Psoas muscle (tissue), 8 donors: ENCODE results near the gene PHKA2. TPM values are rescaled to one million over a fixed set of nuclear protein-coding genes. Genes with fewer than 3 reads are reported as not detected.
"Not testable (repeated sequence)": the region's sequence is repeated elsewhere in the genome, so short reads cannot be mapped to it uniquely, and the experiment has no call there.

Experiments
- ATAC-seq, 4 donors: fragments of 200-7000 bp; cut with Tn5 transposase; one replicate each; pipeline ENCODE4 v1.9.1; 2020; ENCODE audit warnings: moderate library complexity in 3 of 4, mild to moderate bottlenecking in 2 of 4
- DNase-seq, 2 donors: peaks; one replicate each; pipeline ENCODE4 v3.0.0-alpha.2; 2020
- H3K27ac ChIP-seq: fragments of 200-600 bp; one replicate; pipeline ENCODE4 v1.8.0; 2022
- H3K27me3 ChIP-seq, 3 donors: fragments of 200-600 bp in 1 of 3; one replicate each; pipeline versions ENCODE4 v1.6.1 to v1.8.0; 2013 to 2022; ENCODE audit warnings: low read length in 2 of 3, mild to moderate bottlenecking in 2 of 3, moderate library complexity in 1 of 3; ENCODE audit not compliant: insufficient read depth in 3 of 3
- H3K36me3 ChIP-seq, 2 donors: fragments of 200-600 bp in 1 of 2; one replicate each; pipeline versions ENCODE4 v1.6.1 to v1.8.0; 2013 to 2022; ENCODE audit warnings: low read depth in 1 of 2, mild to moderate bottlenecking in 1 of 2, moderate library complexity in 1 of 2; ENCODE audit not compliant: insufficient read depth in 1 of 2
- H3K4me1 ChIP-seq: fragments of 200-600 bp; one replicate; pipeline ENCODE4 v1.8.0; 2022
- H3K4me3 ChIP-seq: fragments of 200-600 bp; one replicate; pipeline ENCODE4 v1.8.0; 2022; ENCODE audit warnings: mild to moderate bottlenecking
- H3K9me3 ChIP-seq: fragments of 200-600 bp; one replicate; pipeline ENCODE4 v1.8.0; 2022
- WGBS, 3 donors: extraction: QIAGEN DNeasy Blood & Tissue Kit; methylation state at CpG; one replicate each; pipeline versions ENCODE4 v1.1.6 to v1.1.7; 2013; 5-methylcytosine and 5-hydroxymethylcytosine counted together
- intact Hi-C, 2 donors: fragments of 100-400 bp; cut with DNase I; formaldehyde crosslinking; loops; one replicate each; pipeline versions ENCODE4 v1.11.0 to v1.14.2; 2022
- polyA plus RNA-seq, 3 donors: library from polyadenylated mRNA; stranded (reverse); fragments of 200-250 nt; gene quantifications; one replicate each; pipeline ENCODE4 v1.2.3, GENCODE V29; 2013
- total RNA-seq, 4 donors: library from RNA; stranded (reverse); fragmentation: NEBNext Ultra II Directional in 2 of 4; extraction: Animal tissue kit (Norgen Biotek cat#: 25700) in 2 of 4; gene quantifications; one replicate each; pipeline versions ENCODE4 v1.2.1 to v1.2.4, GENCODE V29; 2021 to 2023
- TF ChIP-seq, protein P1 (sequence below): fragments of 200-600 bp; IDR thresholded peaks from one replicate; pipeline ENCODE4 v1.8.0; 2022; ENCODE audit warnings: antibody characterized with exemption
- donor health status: healthy with polysubstance abuse.
- donor health status: DM: no; HTN: no; CAD: no; lungs with moderate emphysema.
- donor health status: Bipolar disorder and iron deficiency.
- donor health status: healthy.
- donor health status: DM: yes; HTN: yes; CAD: no.
- donor health status: DM: no; HTN: no; CAD: no.
- donor health status: DM: no; HTN: no; CAD: no.
- donor health status: DM: yes; HTN: yes; CAD: no.

The PHKA2 gene
- total and polyA plus RNA-seq, 7 donors = 3.7 to 24.8 (median 8.9) TPM

DNA sequence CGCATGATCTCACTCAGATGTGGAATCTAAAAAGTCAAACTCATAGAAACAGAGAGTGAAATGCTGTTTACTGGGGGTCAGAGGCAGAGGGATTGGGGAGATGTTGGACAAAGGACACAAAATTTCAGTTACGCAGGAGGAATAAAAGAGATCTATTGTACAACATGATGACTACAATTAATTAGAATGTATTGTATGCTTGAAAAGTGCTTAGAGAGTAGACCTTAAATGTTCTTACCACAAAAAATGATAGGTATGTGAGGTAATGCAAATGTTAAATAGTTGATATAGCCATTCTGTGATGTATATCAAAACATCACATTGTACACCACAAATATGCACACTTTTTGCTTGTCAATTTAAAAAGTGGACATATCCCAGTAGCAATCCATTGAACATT is 36.1 kb upstream of the PHKA2 start:
- peaks cover 0 to 3% (median 0%) of the 10 kb centered on the region in 3 donors for H3K27me3 ChIP-seq
- 96 to 97% (median 97%) methylated on average over 2 of the region's 2 CpGs for WGBS, 3 donors
- H3K4me3 ChIP-seq = no peak overlapping the region
- no peak overlapping the region for H3K27ac ChIP-seq
- H3K4me1 ChIP-seq = no peaks in the 10 kb centered on the region
- no peaks in the 10 kb centered on the region for H3K9me3 ChIP-seq
- intact Hi-C loops = no loop called here
- ATAC-seq = no peak
- TF ChIP-seq, protein P1, sequence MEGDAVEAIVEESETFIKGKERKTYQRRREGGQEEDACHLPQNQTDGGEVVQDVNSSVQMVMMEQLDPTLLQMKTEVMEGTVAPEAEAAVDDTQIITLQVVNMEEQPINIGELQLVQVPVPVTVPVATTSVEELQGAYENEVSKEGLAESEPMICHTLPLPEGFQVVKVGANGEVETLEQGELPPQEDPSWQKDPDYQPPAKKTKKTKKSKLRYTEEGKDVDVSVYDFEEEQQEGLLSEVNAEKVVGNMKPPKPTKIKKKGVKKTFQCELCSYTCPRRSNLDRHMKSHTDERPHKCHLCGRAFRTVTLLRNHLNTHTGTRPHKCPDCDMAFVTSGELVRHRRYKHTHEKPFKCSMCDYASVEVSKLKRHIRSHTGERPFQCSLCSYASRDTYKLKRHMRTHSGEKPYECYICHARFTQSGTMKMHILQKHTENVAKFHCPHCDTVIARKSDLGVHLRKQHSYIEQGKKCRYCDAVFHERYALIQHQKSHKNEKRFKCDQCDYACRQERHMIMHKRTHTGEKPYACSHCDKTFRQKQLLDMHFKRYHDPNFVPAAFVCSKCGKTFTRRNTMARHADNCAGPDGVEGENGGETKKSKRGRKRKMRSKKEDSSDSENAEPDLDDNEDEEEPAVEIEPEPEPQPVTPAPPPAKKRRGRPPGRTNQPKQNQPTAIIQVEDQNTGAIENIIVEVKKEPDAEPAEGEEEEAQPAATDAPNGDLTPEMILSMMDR = no peak
- no peaks in the 10 kb centered on the region for H3K36me3 ChIP-seq
- no peak for DNase-seq

DNA sequence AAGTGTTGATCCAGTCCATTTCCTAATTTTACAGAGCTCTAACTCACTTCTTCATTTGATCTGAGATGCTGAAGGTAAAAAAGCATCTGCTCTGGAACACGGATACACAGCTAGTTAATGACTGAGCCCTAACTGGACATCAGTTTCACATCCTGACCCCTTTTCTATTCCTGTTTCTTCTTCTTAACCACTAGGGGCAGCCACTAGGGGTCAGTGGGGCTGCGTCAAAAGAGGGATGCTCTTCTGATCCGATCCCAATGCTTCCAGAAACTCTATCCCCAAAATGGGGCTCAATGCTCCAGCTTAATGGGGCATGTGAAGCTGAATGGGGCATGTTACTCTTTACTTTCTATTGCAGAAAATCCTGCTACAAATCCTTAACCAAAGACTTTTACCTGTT is 33.4 kb upstream of the PHKA2 start:
- no peak overlapping the region for H3K4me3 ChIP-seq
- intact Hi-C loops = no loop called here
- H3K4me1 ChIP-seq = no peaks in the 10 kb centered on the region
- DNase-seq (peak in 1 of 2 donors; percentile 15), ATAC-seq (no peak)
- no peak overlapping the region for H3K27ac ChIP-seq
- H3K36me3 ChIP-seq = no peaks in the 10 kb centered on the region
- TF ChIP-seq, protein P1 = peak; percentile 30
- 28 to 44% (median 44%) methylated on average over 3 of the region's 3 CpGs for WGBS, 3 donors
- H3K9me3 ChIP-seq = no peaks in the 10 kb centered on the region
- H3K27me3 ChIP-seq = no peaks in the 10 kb centered on the region

DNA sequence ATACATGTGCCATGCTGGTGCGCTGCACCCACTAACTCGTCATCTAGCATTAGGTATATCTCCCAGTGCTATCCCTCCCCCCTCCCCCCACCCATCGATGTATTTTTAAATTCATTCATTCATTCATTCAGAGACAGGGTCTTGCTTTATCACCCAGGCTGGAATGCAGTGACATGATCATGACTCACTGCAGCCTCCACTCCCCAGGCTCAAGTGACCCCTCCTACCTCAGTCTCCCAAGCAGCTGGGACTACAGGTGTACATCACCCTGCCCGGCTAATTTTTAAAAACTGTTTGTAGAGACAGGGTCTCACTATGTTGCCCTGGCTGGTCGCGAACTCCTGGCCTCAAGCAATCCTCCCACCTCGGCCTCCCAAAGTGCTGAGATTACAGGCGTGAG is 32.7 kb upstream of the PHKA2 start:
- H3K4me1 ChIP-seq, H3K27me3 ChIP-seq, intact Hi-C loops, H3K36me3 ChIP-seq, H3K27ac ChIP-seq, ATAC-seq, H3K9me3 ChIP-seq, H3K4me3 ChIP-seq, DNase-seq: not testable (repeated sequence)
- WGBS, 3 donors = 89 to 96% (median 96%) methylated on average over 7 to 8 of the region's 8 CpGs

DNA sequence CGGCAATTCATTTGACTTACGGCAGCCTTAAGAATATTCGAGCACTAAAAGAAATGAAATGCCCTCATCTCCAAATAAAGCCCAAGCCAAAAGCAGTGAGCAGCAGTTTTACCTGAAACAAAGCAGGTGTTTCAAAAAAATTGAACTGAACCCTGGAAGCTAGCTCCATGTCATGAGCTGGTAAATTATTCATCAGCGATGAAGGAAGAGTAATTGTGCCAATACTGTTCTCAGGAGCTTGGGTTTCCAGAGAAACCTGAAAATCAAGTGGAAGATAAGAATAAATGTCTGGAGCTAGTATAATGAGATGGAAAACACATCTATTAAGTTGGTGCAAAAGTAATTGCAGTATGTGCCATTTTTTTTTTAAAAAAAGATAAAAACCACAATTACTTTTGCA is 24.0 kb upstream of the PHKA2 start:
- Histone ChIP-seq H3K27me3 (no peaks in the 10 kb centered on the region), H3K4me1 (no peaks in the 10 kb centered on the region), H3K9me3 (no peaks in the 10 kb centered on the region), H3K36me3 (no peaks in the 10 kb centered on the region), H3K27ac (no peak overlapping the region), H3K4me3 (no peak overlapping the region)
- intact Hi-C loops = no loop called here
- DNase-seq (no peak), ATAC-seq (no peak)
- TF ChIP-seq, protein P1 = no peak
- 94 to 99% (median 95%) methylated on average over 4 of the region's 4 CpGs for WGBS, 3 donors

DNA sequence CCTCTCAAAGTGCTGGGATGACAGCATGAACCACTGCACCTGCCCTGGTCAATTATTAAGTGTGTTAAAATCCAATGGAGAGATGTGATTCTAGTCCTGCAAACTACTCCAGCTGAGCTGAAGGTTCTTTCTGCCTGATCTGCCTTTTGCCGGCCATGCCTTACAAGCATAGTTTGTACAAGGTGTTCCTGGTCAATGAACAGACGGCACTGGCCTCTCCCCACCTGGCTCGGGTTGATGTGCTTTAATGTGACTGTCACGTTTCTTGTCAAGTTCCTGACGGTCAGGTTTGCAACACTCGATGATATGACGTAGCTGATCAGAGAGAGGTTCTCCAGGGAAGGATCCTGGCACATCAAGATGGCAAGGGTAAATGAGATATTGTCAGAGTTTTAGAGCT is 23.1 kb upstream of the PHKA2 start:
- Histone ChIP-seq H3K27me3 (no peaks in the 10 kb centered on the region), H3K4me1 (no peaks in the 10 kb centered on the region), H3K27ac (no peak overlapping the region), H3K9me3 (no peaks in the 10 kb centered on the region), H3K36me3 (no peaks in the 10 kb centered on the region), H3K4me3 (no peak overlapping the region)
- ATAC-seq = no peak
- intact Hi-C loops = no loop called here
- DNase-seq = no peak
- TF ChIP-seq, protein P1 = no peak
- whole genome bisulfite sequencing, 3 donors = 78 to 87% (median 78%) methylated on average over 7 of the region's 7 CpGs
